HT1080 (cell line): ENCODE data around the gene LCN2. TPM values are rescaled to one million over a fixed set of nuclear protein-coding genes. Genes with fewer than 3 reads are reported as not detected.

Experiments used
- DNase-seq: peaks from one replicate; pipeline ENCODE4 v3.0.0-alpha.2; 2015; ENCODE audit warnings: low read depth
- total RNA-seq: library from RNA; depleted of rRNA; stranded (reverse); fragments of >200 nt; shearing (Covaris generic); gene quantifications from 2 replicates; pipeline ENCODE4 v1.2.3, GENCODE V29; 2014

Gene LCN2
- total RNA-seq, 1 experiment from 2014 or later: not detected

- DNase-seq: no peak
These were observed 15.1 kb downstream of the LCN2 start for GRCh38 chr9:128164307-128164885.

- no peak for DNase-seq
These were observed 16.9 kb downstream of the LCN2 start for GRCh38 chr9:128166169-128166568.

GRCh38 chr9:128167209-128167608 is 18.0 kb downstream of the LCN2 start:
- DNase-seq: no peak

- DNase-seq: no peak
These were observed 19.6 kb downstream of the LCN2 start for GRCh38 chr9:128168731-128169308.

- no peak for DNase-seq
These were observed 20.2 kb downstream of the LCN2 start for GRCh38 chr9:128169492-128169891.

- no peak for DNase-seq
These were observed 20.7 kb downstream of the LCN2 start for GRCh38 chr9:128169925-128170324.

- DNase-seq: no peak
These were observed 24.8 kb downstream of the LCN2 start for GRCh38 chr9:128174062-128174461.

GRCh38 chr9:128175102-128175563 is 25.9 kb downstream of the LCN2 start:
- no peak for DNase-seq

- DNase-seq: no peak
These were observed 26.5 kb downstream of the LCN2 start for GRCh38 chr9:128175726-128176125.

GRCh38 chr9:128178806-128179431 is 29.7 kb downstream of the LCN2 start:
- DNase-seq: no peak

GRCh38 chr9:128180001-128180400 is 30.7 kb downstream of the LCN2 start:
- no peak for DNase-seq

GRCh38 chr9:128180447-128180846 is 31.2 kb downstream of the LCN2 start:
- no peak for DNase-seq

GRCh38 chr9:128181480-128181879 is 32.2 kb downstream of the LCN2 start:
- peak; percentile 23 for DNase-seq

GRCh38 chr9:128182893-128183588 is 33.8 kb downstream of the LCN2 start:
- no peak for DNase-seq

- no peak for DNase-seq
These were observed 37.0 kb downstream of the LCN2 start for GRCh38 chr9:128185979-128186965.

- no peak for DNase-seq
These were observed 38.1 kb downstream of the LCN2 start for GRCh38 chr9:128187361-128187760.

- no peak for DNase-seq
These were observed 39.0 kb downstream of the LCN2 start for GRCh38 chr9:128188209-128188608.

GRCh38 chr9:128190013-128190412 is 40.8 kb downstream of the LCN2 start:
- no peak for DNase-seq

- no peak for DNase-seq
These were observed 41.5 kb downstream of the LCN2 start for GRCh38 chr9:128190516-128191405.
